Neural progenitor cell (in vitro differentiated cells): ENCODE data around the gene RRP8. TPM values are rescaled to one million over a fixed set of nuclear protein-coding genes. Genes with fewer than 3 reads are reported as not detected.

Source experiments
- DNase-seq: peaks from one replicate; pipeline ENCODE4 v3.0.0-alpha.2; 2016; ENCODE audit warnings: low spot score
- H2AFZ ChIP-seq: fragments of 200-600 bp; sonication (generic); replicated peaks from 2 replicates; pipeline ENCODE4 v1.6.1; 2016; ENCODE audit warnings: antibody characterized with exemption
- H3F3A ChIP-seq: fragments of 200-600 bp; sonication (generic); 2 replicates; pipeline ENCODE4 v1.6.1; 2016; ENCODE audit warnings: antibody characterized with exemption, low read depth
- H3K27ac ChIP-seq: fragments of 200-600 bp; sonication (generic); 2 replicates; pipeline ENCODE4 v1.5.1; 2016; ENCODE audit warnings: mild to moderate bottlenecking
- H3K27me3 ChIP-seq: fragments of 200-600 bp; sonication (generic); 2 replicates; pipeline ENCODE4 v1.6.1; 2016; ENCODE audit warnings: mild to moderate bottlenecking, moderate library complexity
- H3K36me3 ChIP-seq: fragments of 200-600 bp; sonication (generic); 2 replicates; pipeline ENCODE4 v1.5.1; 2016
- H3K4me1 ChIP-seq: fragments of 200-600 bp; sonication (generic); 2 replicates; pipeline ENCODE4 v1.6.1; 2016; ENCODE audit warnings: mixed run types
- H3K4me2 ChIP-seq: fragments of 200-600 bp; sonication (generic); 2 replicates; pipeline ENCODE4 v1.6.1; 2016
- H3K4me3 ChIP-seq: fragments of 200-600 bp; sonication (generic); 2 replicates; pipeline ENCODE4 v1.5.1; 2016
- H3K79me2 ChIP-seq: fragments of 200-600 bp; sonication (generic); 2 replicates; pipeline ENCODE4 v1.6.1; 2016; ENCODE audit warnings: low read depth
- H3K9ac ChIP-seq: fragments of 200-600 bp; sonication (generic); 2 replicates; pipeline ENCODE4 v1.6.1; 2016
- H3K9me3 ChIP-seq: fragments of 200-600 bp; sonication (generic); 2 replicates; pipeline ENCODE4 v1.5.1; 2016; ENCODE audit warnings: low read depth
- H4K20me1 ChIP-seq: fragments of 200-600 bp; sonication (generic); 2 replicates; pipeline ENCODE4 v1.6.1; 2016; ENCODE audit warnings: low read depth
- H3K27ac Mint-ChIP-seq: 3 replicates; pipeline ENCODE4 v1.8.0; 2021; ENCODE audit warnings: mixed read lengths
- H3K27me3 Mint-ChIP-seq: 2 replicates; pipeline ENCODE4 v1.8.0; 2022; ENCODE audit warnings: low read depth, mild to moderate bottlenecking, inconsistent platforms, moderate library complexity, mixed read lengths; ENCODE audit not compliant: insufficient read depth
- H3K36me3 Mint-ChIP-seq: 3 replicates; pipeline ENCODE4 v1.8.0; 2021; ENCODE audit warnings: mixed read lengths
- H3K4me1 Mint-ChIP-seq: 3 replicates; pipeline ENCODE4 v1.8.0; 2021; ENCODE audit warnings: mixed read lengths
- H3K4me3 Mint-ChIP-seq: 3 replicates; pipeline ENCODE4 v1.8.0; 2021; ENCODE audit warnings: mild to moderate bottlenecking, moderate library complexity, mixed read lengths
- H3K9me3 Mint-ChIP-seq: 3 replicates; pipeline ENCODE4 v1.8.0; 2020; ENCODE audit warnings: mixed read lengths
- EZH2 ChIP-seq: fragments of 200-600 bp; sonication (generic); IDR thresholded peaks from 2 replicates; pipeline ENCODE4 v1.6.1; 2017; ENCODE audit warnings: antibody characterized with exemption, mild to moderate bottlenecking, moderate library complexity
- EZH2phosphoT487 ChIP-seq: fragments of 200-600 bp; sonication (generic); IDR thresholded peaks from 2 replicates; pipeline ENCODE4 v1.6.1; 2017; ENCODE audit warnings: antibody characterized with exemption
- total RNA-seq: library from RNA; depleted of rRNA; stranded (reverse); fragments of >200 nt; gene quantifications from 2 replicates; pipeline ENCODE4 v1.2.3, GENCODE V29; 2015; ENCODE audit warnings: low replicate concordance
- TF ChIP-seq, protein P1 (sequence below): fragments of 200-600 bp; sonication (generic); IDR thresholded peaks from 2 replicates; pipeline ENCODE4 v1.5.1; 2017; ENCODE audit warnings: antibody characterized with exemption, mild to moderate bottlenecking

The RRP8 gene
- total RNA-seq, 1 donor from 2014 or later = 16.0 TPM

DNA sequence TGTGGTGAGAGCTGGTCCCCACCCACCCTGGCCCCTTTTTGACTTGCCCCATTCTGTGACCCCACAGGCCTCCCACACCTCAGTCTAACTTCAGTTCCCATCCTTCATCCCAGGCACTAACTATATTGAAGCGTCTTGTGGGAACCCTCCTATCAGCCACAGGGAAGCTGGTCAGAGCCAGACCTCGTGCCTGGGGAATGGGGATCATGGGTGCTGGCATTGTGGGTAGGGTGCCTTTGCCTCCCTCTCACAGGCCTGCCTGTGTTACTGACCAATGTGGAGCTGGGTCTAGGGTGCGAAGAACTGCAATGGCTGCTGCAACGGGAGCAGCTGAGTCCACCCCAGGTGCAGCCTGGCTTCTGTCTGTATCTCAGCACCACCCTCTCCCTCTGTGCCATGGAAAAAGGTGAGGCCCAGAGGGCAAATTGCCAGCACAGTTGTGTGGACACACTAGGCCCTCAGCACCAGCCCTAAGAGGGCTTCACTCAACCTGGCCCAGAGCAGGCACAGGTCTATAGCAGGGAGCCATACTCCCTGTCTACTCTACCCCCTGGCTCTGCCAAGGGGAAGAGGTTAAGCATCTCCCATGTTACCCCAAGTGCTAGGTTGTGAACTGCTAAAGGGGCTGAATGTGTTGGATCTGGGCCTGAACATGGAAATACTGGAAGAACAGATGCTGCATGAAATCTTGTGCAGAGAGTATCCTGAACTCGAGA lies 37.3 kb downstream of the RRP8 start:
- no peak overlapping the region for H3K4me3 ChIP-seq
- Mint-ChIP-seq H3K27me3 (no peaks in the 10 kb centered on the region), H3K4me3 (no peak overlapping the region), H3K4me1 (peaks cover 9% of the 10 kb centered on the region), H3K36me3 (peaks cover 5% of the 10 kb centered on the region), H3K9me3 (no peaks in the 10 kb centered on the region), H3K27ac (no peak overlapping the region)
- no peaks in the 10 kb centered on the region for H3K36me3 ChIP-seq
- TF ChIP-seq, protein P1, sequence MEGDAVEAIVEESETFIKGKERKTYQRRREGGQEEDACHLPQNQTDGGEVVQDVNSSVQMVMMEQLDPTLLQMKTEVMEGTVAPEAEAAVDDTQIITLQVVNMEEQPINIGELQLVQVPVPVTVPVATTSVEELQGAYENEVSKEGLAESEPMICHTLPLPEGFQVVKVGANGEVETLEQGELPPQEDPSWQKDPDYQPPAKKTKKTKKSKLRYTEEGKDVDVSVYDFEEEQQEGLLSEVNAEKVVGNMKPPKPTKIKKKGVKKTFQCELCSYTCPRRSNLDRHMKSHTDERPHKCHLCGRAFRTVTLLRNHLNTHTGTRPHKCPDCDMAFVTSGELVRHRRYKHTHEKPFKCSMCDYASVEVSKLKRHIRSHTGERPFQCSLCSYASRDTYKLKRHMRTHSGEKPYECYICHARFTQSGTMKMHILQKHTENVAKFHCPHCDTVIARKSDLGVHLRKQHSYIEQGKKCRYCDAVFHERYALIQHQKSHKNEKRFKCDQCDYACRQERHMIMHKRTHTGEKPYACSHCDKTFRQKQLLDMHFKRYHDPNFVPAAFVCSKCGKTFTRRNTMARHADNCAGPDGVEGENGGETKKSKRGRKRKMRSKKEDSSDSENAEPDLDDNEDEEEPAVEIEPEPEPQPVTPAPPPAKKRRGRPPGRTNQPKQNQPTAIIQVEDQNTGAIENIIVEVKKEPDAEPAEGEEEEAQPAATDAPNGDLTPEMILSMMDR = no peak
- TF ChIP-seq EZH2phosphoT487 = no peak
- no peak for TF ChIP-seq EZH2
- H3K27me3 ChIP-seq = no peaks in the 10 kb centered on the region
- no peak overlapping the region for H3K4me2 ChIP-seq
- H3K9ac ChIP-seq = no peak overlapping the region
- DNase-seq = no peak
- H3K4me1 ChIP-seq = peaks cover 5% of the 10 kb centered on the region
- H3K79me2 ChIP-seq = no peaks in the 10 kb centered on the region
- no peak overlapping the region for H2AFZ ChIP-seq
- no peaks in the 10 kb centered on the region for H3F3A ChIP-seq
- no peak overlapping the region for H3K27ac ChIP-seq
- H3K9me3 ChIP-seq = no peaks in the 10 kb centered on the region
- H4K20me1 ChIP-seq = no peaks in the 10 kb centered on the region

DNA sequence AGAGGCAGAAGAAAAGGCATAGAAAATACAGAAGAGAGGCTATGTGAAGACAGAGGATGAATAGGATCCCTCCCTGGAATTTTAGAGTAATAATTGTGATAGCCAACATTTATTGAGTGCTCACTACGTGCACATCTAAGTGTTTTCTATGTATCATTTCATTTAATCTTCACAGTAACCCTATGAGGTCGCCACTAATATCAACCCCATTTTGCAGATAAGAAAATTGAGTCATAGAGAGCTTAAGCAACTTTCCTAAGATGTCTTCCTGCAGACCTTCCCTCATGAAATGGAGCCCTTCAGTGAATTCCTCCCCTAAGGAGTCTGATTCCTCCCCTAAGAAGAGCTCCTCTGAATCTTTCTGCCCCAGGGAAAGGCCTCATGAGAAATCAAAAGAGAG lies 38.1 kb downstream of the RRP8 start:
- no peak overlapping the region for H3K9ac ChIP-seq
- no peaks in the 10 kb centered on the region for H4K20me1 ChIP-seq
- no peak overlapping the region for H3K4me3 ChIP-seq
- H3K27me3 ChIP-seq = no peaks in the 10 kb centered on the region
- Mint-ChIP-seq H3K4me3 (no peak overlapping the region), H3K4me1 (peaks cover 9% of the 10 kb centered on the region), H3K9me3 (no peaks in the 10 kb centered on the region), H3K27me3 (no peaks in the 10 kb centered on the region), H3K27ac (no peak overlapping the region), H3K36me3 (peaks cover 5% of the 10 kb centered on the region)
- H3K27ac ChIP-seq = no peak overlapping the region
- H3K4me1 ChIP-seq = peaks cover 5% of the 10 kb centered on the region
- H2AFZ ChIP-seq = no peak overlapping the region
- no peaks in the 10 kb centered on the region for H3F3A ChIP-seq
- H3K79me2 ChIP-seq = no peaks in the 10 kb centered on the region
- H3K36me3 ChIP-seq = no peaks in the 10 kb centered on the region
- H3K4me2 ChIP-seq = no peak overlapping the region
- DNase-seq = no peak
- TF ChIP-seq EZH2phosphoT487 = no peak
- TF ChIP-seq, protein P1 = no peak
- TF ChIP-seq EZH2 = no peak
- H3K9me3 ChIP-seq = no peaks in the 10 kb centered on the region

DNA sequence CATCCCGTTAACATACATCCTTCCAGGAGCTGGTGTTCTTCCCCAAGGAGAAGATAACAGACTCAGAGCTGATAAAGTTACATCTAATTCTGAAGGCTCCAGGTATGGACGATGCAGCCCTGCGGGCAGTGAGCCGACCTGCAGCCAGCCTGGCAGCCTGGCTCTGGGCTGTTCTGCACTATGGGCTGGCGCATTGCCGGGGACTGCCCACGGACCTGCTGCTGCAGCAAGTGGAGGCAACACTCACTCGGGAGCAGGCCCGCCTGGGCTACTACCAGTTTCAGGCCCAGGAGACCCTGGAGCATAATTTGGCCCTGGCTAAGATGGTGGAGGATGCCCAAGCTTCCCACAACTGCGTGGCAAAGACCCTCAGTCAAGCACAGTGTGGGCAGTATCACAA lies 39.7 kb downstream of the RRP8 start:
- no peaks in the 10 kb centered on the region for H3K27me3 ChIP-seq
- H3K27me3 Mint-ChIP-seq = peaks cover 4% of the 10 kb centered on the region
- H3K27ac Mint-ChIP-seq = no peak overlapping the region
- no peak overlapping the region for H3K4me3 Mint-ChIP-seq
- no peak overlapping the region for H3K9ac ChIP-seq
- no peaks in the 10 kb centered on the region for H3K9me3 Mint-ChIP-seq
- H3K4me1 ChIP-seq = peaks cover 5% of the 10 kb centered on the region
- H3K4me3 ChIP-seq = no peak overlapping the region
- H4K20me1 ChIP-seq = no peaks in the 10 kb centered on the region
- TF ChIP-seq EZH2 (no peak), EZH2phosphoT487 (no peak)
- TF ChIP-seq, protein P1 = no peak
- H3K4me1 Mint-ChIP-seq = peaks cover 6% of the 10 kb centered on the region
- H3K36me3 Mint-ChIP-seq = peaks cover 1% of the 10 kb centered on the region
- H3K79me2 ChIP-seq = no peaks in the 10 kb centered on the region
- no peak overlapping the region for H2AFZ ChIP-seq
- no peaks in the 10 kb centered on the region for H3K36me3 ChIP-seq
- DNase-seq = no peak
- no peaks in the 10 kb centered on the region for H3F3A ChIP-seq
- no peaks in the 10 kb centered on the region for H3K9me3 ChIP-seq
- H3K27ac ChIP-seq = no peak overlapping the region
- H3K4me2 ChIP-seq = no peak overlapping the region
